Neural progenitor cell (in vitro differentiated cells): ENCODE measurements around the gene SHROOM4. TPM values are rescaled to one million over a fixed set of nuclear protein-coding genes. Genes with fewer than 3 reads are reported as not detected.

Experiments
- DNase-seq: peaks from one replicate; pipeline ENCODE4 v3.0.0-alpha.2; 2016; ENCODE audit warnings: low spot score
- H2AFZ ChIP-seq: fragments of 200-600 bp; sonication (generic); replicated peaks from 2 replicates; pipeline ENCODE4 v1.6.1; 2016; ENCODE audit warnings: antibody characterized with exemption
- H3F3A ChIP-seq: fragments of 200-600 bp; sonication (generic); 2 replicates; pipeline ENCODE4 v1.6.1; 2016; ENCODE audit warnings: antibody characterized with exemption, low read depth
- H3K27ac ChIP-seq: fragments of 200-600 bp; sonication (generic); 2 replicates; pipeline ENCODE4 v1.5.1; 2016; ENCODE audit warnings: mild to moderate bottlenecking
- H3K27me3 ChIP-seq: fragments of 200-600 bp; sonication (generic); 2 replicates; pipeline ENCODE4 v1.6.1; 2016; ENCODE audit warnings: mild to moderate bottlenecking, moderate library complexity
- H3K36me3 ChIP-seq: fragments of 200-600 bp; sonication (generic); 2 replicates; pipeline ENCODE4 v1.5.1; 2016
- H3K4me1 ChIP-seq: fragments of 200-600 bp; sonication (generic); 2 replicates; pipeline ENCODE4 v1.6.1; 2016; ENCODE audit warnings: mixed run types
- H3K4me2 ChIP-seq: fragments of 200-600 bp; sonication (generic); 2 replicates; pipeline ENCODE4 v1.6.1; 2016
- H3K4me3 ChIP-seq: fragments of 200-600 bp; sonication (generic); 2 replicates; pipeline ENCODE4 v1.5.1; 2016
- H3K79me2 ChIP-seq: fragments of 200-600 bp; sonication (generic); 2 replicates; pipeline ENCODE4 v1.6.1; 2016; ENCODE audit warnings: low read depth
- H3K9ac ChIP-seq: fragments of 200-600 bp; sonication (generic); 2 replicates; pipeline ENCODE4 v1.6.1; 2016
- H3K9me3 ChIP-seq: fragments of 200-600 bp; sonication (generic); 2 replicates; pipeline ENCODE4 v1.5.1; 2016; ENCODE audit warnings: low read depth
- H4K20me1 ChIP-seq: fragments of 200-600 bp; sonication (generic); 2 replicates; pipeline ENCODE4 v1.6.1; 2016; ENCODE audit warnings: low read depth
- H3K27ac Mint-ChIP-seq: 3 replicates; pipeline ENCODE4 v1.8.0; 2021; ENCODE audit warnings: mixed read lengths
- H3K27me3 Mint-ChIP-seq: 2 replicates; pipeline ENCODE4 v1.8.0; 2022; ENCODE audit warnings: low read depth, mild to moderate bottlenecking, inconsistent platforms, moderate library complexity, mixed read lengths; ENCODE audit not compliant: insufficient read depth
- H3K36me3 Mint-ChIP-seq: 3 replicates; pipeline ENCODE4 v1.8.0; 2021; ENCODE audit warnings: mixed read lengths
- H3K4me1 Mint-ChIP-seq: 3 replicates; pipeline ENCODE4 v1.8.0; 2021; ENCODE audit warnings: mixed read lengths
- H3K4me3 Mint-ChIP-seq: 3 replicates; pipeline ENCODE4 v1.8.0; 2021; ENCODE audit warnings: mild to moderate bottlenecking, moderate library complexity, mixed read lengths
- H3K9me3 Mint-ChIP-seq: 3 replicates; pipeline ENCODE4 v1.8.0; 2020; ENCODE audit warnings: mixed read lengths
- EZH2 ChIP-seq: fragments of 200-600 bp; sonication (generic); IDR thresholded peaks from 2 replicates; pipeline ENCODE4 v1.6.1; 2017; ENCODE audit warnings: antibody characterized with exemption, mild to moderate bottlenecking, moderate library complexity
- EZH2phosphoT487 ChIP-seq: fragments of 200-600 bp; sonication (generic); IDR thresholded peaks from 2 replicates; pipeline ENCODE4 v1.6.1; 2017; ENCODE audit warnings: antibody characterized with exemption
- total RNA-seq: library from RNA; depleted of rRNA; stranded (reverse); fragments of >200 nt; gene quantifications from 2 replicates; pipeline ENCODE4 v1.2.3, GENCODE V29; 2015; ENCODE audit warnings: low replicate concordance
- TF ChIP-seq, protein P1 (sequence below): fragments of 200-600 bp; sonication (generic); IDR thresholded peaks from 2 replicates; pipeline ENCODE4 v1.5.1; 2017; ENCODE audit warnings: antibody characterized with exemption, mild to moderate bottlenecking

Gene SHROOM4
- total RNA-seq, 1 donor from 2014 or later = 3.0 TPM

DNA sequence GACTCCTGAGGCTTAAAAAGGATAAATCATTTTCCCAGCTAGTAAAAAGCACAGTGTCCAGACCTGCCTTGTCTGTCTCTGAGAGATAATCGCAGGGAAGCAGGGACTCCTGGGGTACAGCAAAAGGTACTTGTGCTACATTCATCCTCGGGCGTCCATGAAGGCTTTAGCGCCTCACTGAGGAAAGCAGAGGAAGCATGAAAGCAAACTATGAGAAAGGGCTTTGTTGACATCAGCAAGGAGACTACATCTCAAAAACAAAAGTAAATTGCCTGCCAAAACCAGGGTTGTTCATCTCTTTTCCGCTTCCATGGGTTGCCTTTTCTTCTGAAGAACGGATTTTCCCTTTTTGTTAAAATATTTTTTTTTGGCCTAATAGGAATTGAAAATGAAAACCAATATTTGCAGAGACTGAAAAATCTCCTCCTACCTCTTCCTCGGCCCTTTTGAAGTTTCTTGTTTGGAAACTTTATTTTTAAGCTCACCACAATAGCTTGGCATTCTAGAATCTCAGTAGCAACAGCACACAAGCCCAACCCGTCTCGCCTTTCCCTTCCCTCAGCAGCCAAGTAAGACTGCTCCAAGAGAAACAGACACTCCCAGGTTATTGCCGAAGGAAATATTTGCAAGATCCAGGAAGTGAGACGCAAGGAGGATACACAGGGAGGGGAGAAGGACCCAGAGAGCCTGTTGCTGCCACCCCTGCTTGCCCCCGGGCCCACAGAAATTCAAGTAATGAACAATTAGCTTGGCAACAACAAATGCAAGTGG, 195.0 kb downstream of the SHROOM4 start:
- Mint-ChIP-seq H3K4me1 (no peaks in the 10 kb centered on the region), H3K27ac (no peak overlapping the region), H3K4me3 (no peak overlapping the region), H3K36me3 (no peaks in the 10 kb centered on the region), H3K27me3 (no peaks in the 10 kb centered on the region), H3K9me3 (no peaks in the 10 kb centered on the region)
- H3K9me3 ChIP-seq = no peaks in the 10 kb centered on the region
- no peaks in the 10 kb centered on the region for H3F3A ChIP-seq
- no peaks in the 10 kb centered on the region for H3K79me2 ChIP-seq
- no peak for TF ChIP-seq EZH2phosphoT487
- TF ChIP-seq EZH2 = no peak
- TF ChIP-seq, protein P1, sequence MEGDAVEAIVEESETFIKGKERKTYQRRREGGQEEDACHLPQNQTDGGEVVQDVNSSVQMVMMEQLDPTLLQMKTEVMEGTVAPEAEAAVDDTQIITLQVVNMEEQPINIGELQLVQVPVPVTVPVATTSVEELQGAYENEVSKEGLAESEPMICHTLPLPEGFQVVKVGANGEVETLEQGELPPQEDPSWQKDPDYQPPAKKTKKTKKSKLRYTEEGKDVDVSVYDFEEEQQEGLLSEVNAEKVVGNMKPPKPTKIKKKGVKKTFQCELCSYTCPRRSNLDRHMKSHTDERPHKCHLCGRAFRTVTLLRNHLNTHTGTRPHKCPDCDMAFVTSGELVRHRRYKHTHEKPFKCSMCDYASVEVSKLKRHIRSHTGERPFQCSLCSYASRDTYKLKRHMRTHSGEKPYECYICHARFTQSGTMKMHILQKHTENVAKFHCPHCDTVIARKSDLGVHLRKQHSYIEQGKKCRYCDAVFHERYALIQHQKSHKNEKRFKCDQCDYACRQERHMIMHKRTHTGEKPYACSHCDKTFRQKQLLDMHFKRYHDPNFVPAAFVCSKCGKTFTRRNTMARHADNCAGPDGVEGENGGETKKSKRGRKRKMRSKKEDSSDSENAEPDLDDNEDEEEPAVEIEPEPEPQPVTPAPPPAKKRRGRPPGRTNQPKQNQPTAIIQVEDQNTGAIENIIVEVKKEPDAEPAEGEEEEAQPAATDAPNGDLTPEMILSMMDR = no peak
- H3K4me3 ChIP-seq = no peak overlapping the region
- no peaks in the 10 kb centered on the region for H3K4me1 ChIP-seq
- no peaks in the 10 kb centered on the region for H3K36me3 ChIP-seq
- no peak overlapping the region for H2AFZ ChIP-seq
- H3K27me3 ChIP-seq = no peaks in the 10 kb centered on the region
- H4K20me1 ChIP-seq = no peaks in the 10 kb centered on the region
- no peak overlapping the region for H3K27ac ChIP-seq
- H3K4me2 ChIP-seq = no peak overlapping the region
- H3K9ac ChIP-seq = no peak overlapping the region
- peak; percentile 15 for DNase-seq

DNA sequence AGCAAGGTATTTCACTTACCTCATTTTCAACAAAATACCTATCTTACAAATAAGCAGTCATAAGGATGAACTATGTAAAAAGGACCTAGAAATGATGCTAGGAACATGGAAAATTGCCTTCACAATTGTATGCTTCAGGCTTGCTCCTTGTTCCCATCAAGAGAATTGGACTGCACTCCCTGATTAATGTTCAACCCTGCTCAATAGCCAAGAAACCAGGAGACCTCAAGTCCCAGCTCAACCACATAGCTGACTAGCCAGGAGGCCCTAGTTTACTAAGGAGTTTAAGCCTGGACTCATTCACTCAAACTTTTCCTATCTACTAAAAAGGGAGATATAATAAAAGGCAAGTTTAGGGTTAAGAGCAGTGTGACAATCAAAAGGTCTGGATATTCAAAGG, 196.8 kb downstream of the SHROOM4 start:
- no peaks in the 10 kb centered on the region for H3K9me3 Mint-ChIP-seq

DNA sequence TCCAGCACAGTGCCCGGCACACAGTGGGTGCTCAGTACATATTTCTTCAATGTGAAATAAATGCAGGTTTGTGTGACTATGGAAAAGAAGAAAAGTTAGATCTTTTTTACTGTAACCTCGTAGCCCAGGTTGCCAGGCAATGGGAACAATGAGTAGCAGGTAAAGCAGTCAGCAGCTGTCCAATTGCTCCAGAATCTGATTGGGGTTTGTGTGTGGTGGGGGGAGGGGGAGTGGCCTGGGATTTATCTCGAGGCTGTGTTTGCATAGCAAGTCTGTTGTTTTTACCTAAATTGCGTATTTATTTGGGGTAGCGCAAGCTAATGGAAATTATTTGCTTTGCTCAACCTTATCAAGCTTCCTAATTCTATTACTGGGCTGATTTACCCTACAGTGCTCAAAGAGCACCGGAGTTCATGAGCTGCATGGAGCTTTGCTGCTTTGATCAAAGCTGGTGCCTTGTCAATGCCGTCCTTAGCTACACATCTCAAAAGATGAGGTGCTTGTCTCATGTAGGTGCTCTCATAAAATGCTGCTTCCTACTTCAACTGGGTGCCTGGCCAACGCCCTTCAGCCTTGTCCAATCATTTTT, 198.3 kb downstream of the SHROOM4 start:
- Mint-ChIP-seq H3K9me3 (no peaks in the 10 kb centered on the region), H3K4me1 (no peaks in the 10 kb centered on the region), H3K4me3 (no peak overlapping the region), H3K36me3 (no peaks in the 10 kb centered on the region), H3K27me3 (no peaks in the 10 kb centered on the region), H3K27ac (no peak overlapping the region)
- Histone ChIP-seq H3K79me2 (no peaks in the 10 kb centered on the region), H3K27ac (no peak overlapping the region), H3F3A (no peaks in the 10 kb centered on the region), H3K27me3 (no peaks in the 10 kb centered on the region), H2AFZ (no peak overlapping the region), H3K4me1 (no peaks in the 10 kb centered on the region), H3K36me3 (no peaks in the 10 kb centered on the region), H3K9me3 (no peaks in the 10 kb centered on the region), H3K4me3 (no peak overlapping the region), H3K9ac (no peak overlapping the region), H3K4me2 (no peak overlapping the region), H4K20me1 (no peaks in the 10 kb centered on the region)
- DNase-seq = no peak
- TF ChIP-seq, protein P1 = no peak
- no peak for TF ChIP-seq EZH2
- TF ChIP-seq EZH2phosphoT487 = no peak

More for the DNA sequence above, 196.8 kb downstream of the SHROOM4 start:
- no peaks in the 10 kb centered on the region for H3K79me2 ChIP-seq
- H3K27ac ChIP-seq = no peak overlapping the region
- no peaks in the 10 kb centered on the region for H3K4me1 ChIP-seq
- no peak overlapping the region for H2AFZ ChIP-seq
- H3K27ac Mint-ChIP-seq = no peak overlapping the region
- H4K20me1 ChIP-seq = no peaks in the 10 kb centered on the region
- no peaks in the 10 kb centered on the region for H3F3A ChIP-seq
- DNase-seq = no peak
- no peaks in the 10 kb centered on the region for H3K27me3 Mint-ChIP-seq
- TF ChIP-seq EZH2 (no peak), EZH2phosphoT487 (no peak)
- TF ChIP-seq, protein P1 = no peak
- H3K4me1 Mint-ChIP-seq = no peaks in the 10 kb centered on the region
- no peaks in the 10 kb centered on the region for H3K36me3 ChIP-seq
- no peaks in the 10 kb centered on the region for H3K27me3 ChIP-seq
- no peak overlapping the region for H3K4me3 Mint-ChIP-seq
- no peak overlapping the region for H3K9ac ChIP-seq
- H3K4me2 ChIP-seq = no peak overlapping the region
- H3K36me3 Mint-ChIP-seq = no peaks in the 10 kb centered on the region
- no peaks in the 10 kb centered on the region for H3K9me3 ChIP-seq
- H3K4me3 ChIP-seq = no peak overlapping the region
